ENCODE measurements around the gene WFS1. TPM values are rescaled to one million over a fixed set of nuclear protein-coding genes. Genes with fewer than 3 reads are reported as not detected.

The WFS1 gene
- total and polyA plus RNA-seq, 2 of the 13 experiments (the other 11 are each of a cell fraction or from before 2014, with no cell fraction given), result 39.1 to 42.2 TPM

GRCh38 chr4:6275898-6276806 is 6.5 kb downstream of the WFS1 start (continued):
- TF ChIP-seq ARID4A (CRISPR knock-in tag; IDR thresholded peaks at IDR 0.05; ENCODE audit: borderline replicate concordance) (peak; percentile 47; the same call in 1 of the 2 replicates), ARNT2 (CRISPR knock-in tag; IDR thresholded peaks at IDR 0.05; ENCODE audit: low read depth) (peak; percentile 46), CSRNP1 (CRISPR knock-in tag; IDR thresholded peaks at IDR 0.05) (0 out of 2 replicates have a peak, but pooled peaks have one; percentile 17), ZNF446 (CRISPR knock-in tag; IDR thresholded peaks at IDR 0.05) (no peak), ZNF788 (CRISPR knock-in tag; IDR thresholded peaks at IDR 0.05; ENCODE audit: borderline replicate concordance) (peak; percentile 80; the same call in 1 of the 2 replicates), ETV6 (CRISPR knock-in tag; conservative IDR thresholded peaks at IDR 0.05) (no peak), ZNF614 (CRISPR knock-in tag; IDR thresholded peaks at IDR 0.05; ENCODE audit: borderline replicate concordance) (0 out of 2 replicates have a peak, but pooled peaks have one; percentile 63), FUBP1 (CRISPR knock-in tag; IDR thresholded peaks at IDR 0.05; ENCODE audit: borderline replicate concordance) (no peak), ZFP91 (CRISPR knock-in tag; IDR thresholded peaks at IDR 0.05; ENCODE audit: borderline replicate concordance) (no peak; the same call in 1 of the 2 replicates), SAP130 (CRISPR knock-in tag; IDR thresholded peaks at IDR 0.05; ENCODE audit: low read depth) (peak; percentile 77), ZNF12 (CRISPR knock-in tag; IDR thresholded peaks at IDR 0.05) (no peak), ZNF547 (CRISPR knock-in tag; IDR thresholded peaks at IDR 0.05) (no peak), RFX3 (CRISPR knock-in tag; IDR thresholded peaks at IDR 0.05) (peak; percentile 50; the same call in 1 of the 2 replicates), TFAP4 (IDR thresholded peaks at IDR 0.05; ENCODE audit: borderline replicate concordance, low read depth) (peak; percentile 65; the same call in 1 of the 2 replicates), ERF (CRISPR knock-in tag; IDR thresholded peaks at IDR 0.05) (no peak), TARDBP (CRISPR knock-in tag; IDR thresholded peaks at IDR 0.05) (peak; percentile 63; the same call in 1 of the 2 replicates), ZNF230 (CRISPR knock-in tag; IDR thresholded peaks at IDR 0.05) (no peak)
